ENCODE results near the gene FXYD6.

Gene FXYD6

DNA sequence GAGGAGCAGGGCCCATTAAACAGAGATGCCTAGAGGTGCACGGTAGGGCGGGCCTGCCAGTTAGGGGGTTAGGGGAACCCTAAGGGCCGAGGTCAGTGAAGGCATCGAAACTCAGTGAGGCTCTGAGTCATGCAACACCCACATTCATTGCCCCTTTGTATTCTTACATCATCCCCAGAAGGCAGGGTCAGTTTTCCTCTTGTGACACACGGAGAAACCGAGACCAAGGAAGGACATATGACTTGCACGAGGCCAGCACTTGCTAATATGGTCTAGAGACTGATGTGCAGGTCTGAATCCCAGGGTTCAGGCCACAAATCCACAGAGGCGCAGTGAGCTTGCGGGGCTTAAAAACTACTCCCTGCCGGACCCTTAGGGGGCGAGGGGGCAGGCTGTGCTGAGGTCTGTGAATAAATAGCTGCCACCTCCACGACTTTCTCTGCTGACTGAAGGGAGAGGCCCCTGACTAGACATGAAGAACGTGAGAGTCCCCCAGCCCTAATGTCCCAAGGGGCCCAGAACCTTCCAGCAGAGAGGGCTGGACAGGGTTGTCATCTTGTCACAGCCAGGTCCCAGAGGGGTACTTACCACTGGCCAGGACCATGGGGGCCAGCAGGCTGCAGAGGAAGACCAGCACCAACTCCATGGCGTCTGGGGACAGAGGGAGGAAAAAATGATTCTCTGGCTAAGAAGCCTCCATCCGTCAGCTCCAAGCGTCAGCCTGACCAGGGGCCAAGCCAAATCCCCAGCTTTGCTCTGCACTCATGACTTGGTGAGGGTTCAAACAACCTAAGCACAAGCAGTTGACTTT lies 34.1 kb downstream of the FXYD6 start:
- TF ChIP-seq ZNF274 (IDR thresholded peaks at IDR 0.05; ENCODE audit: low read depth, low read length) = no peak

DNA sequence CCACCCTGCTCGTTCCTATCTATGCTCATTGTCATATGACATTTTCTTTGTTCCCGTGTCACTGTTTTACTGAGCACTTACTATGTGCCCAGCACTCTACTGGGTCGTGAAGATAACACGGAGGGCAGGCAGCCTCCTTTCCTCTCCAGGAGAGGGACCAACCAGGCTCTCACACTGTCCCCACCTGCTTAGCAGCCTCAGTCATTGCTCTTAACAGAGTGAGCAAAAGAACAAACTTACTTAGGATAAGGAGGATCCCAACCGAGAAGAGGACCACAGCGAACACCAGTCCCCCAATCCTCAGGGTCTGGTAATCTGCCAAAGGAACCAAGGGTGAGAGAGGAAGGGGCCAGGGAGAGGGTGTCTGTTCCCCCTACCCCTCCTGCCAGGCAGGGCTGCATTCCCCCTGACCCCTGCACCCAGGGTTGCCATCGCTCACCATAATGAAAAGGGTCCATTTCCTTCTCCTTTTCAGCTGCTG lies 34.9 kb downstream of the FXYD6 start:
- H3K4me3 ChIP-seq (ENCODE audit: low read length) = no peak overlapping the region
- no peak for TF ChIP-seq ZNF274 (IDR thresholded peaks at IDR 0.05; ENCODE audit: low read depth, low read length)

More for the DNA sequence above, 34.1 kb downstream of the FXYD6 start:
- H3K4me3 ChIP-seq (ENCODE audit: low read length) = no peak overlapping the region

- no peak for TF ChIP-seq ZNF274 (IDR thresholded peaks at IDR 0.05; ENCODE audit: low read depth, low read length)
- H3K4me3 ChIP-seq (ENCODE audit: low read length) = no peak overlapping the region
These were observed 35.4 kb downstream of the FXYD6 start for GRCh38 chr11:117840881-117841550.

- TF ChIP-seq ZNF274 (IDR thresholded peaks at IDR 0.05; ENCODE audit: low read depth, low read length) = no peak
These were observed 36.3 kb downstream of the FXYD6 start for GRCh38 chr11:117839936-117840813.

DNA sequence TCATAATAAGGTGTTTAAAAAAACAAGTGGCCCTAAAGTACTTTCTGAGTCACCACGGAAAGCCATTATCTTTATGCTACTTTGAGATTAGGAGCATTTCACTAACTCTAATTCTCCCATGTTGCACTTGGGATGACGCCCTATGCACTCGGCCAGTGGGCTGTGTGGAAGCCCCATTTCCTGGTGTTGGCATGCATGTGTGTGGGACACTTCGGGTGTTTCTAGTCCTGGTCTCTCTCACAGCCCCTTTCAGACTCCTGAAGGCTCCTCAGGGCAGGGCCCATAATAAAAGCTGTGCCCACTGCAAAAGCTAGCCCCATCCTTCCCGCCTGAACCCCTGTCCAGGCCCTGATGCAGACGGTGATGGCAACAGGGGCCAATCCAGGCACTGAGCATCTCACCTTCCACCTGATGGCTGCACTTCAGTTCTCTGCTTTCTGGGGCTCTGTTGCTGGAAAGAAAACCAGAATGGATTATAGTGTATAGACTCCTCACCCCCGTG lies 37.0 kb downstream of the FXYD6 start:
- no peak for TF ChIP-seq ZNF274 (IDR thresholded peaks at IDR 0.05; ENCODE audit: low read depth, low read length)
- H3K4me3 ChIP-seq (ENCODE audit: low read length) = no peak overlapping the region

More at GRCh38 chr11:117839936-117840813, 36.3 kb downstream of the FXYD6 start:
- H3K4me3 ChIP-seq (ENCODE audit: low read length) = no peak overlapping the region

DNA sequence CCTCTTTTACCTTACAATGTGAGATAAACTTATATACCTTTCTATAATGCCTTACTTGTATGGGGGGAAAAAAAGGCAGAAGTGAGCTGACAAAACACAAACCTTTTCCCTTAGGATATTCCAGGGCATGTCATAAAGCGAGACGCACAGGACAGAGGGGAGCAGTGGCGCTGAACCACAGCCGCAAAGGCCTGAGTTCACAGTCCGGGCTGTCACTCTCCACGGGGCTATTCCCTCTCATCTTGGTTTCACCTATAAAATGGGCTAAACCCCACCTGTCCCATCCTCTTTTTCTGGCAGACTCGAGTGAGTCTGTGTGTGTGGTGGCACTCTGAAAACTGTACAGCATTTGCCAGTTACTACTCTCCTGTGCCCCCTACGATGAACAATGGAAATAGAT lies 37.6 kb downstream of the FXYD6 start:
- TF ChIP-seq ZNF274 (IDR thresholded peaks at IDR 0.05; ENCODE audit: low read depth, low read length) = no peak

DNA sequence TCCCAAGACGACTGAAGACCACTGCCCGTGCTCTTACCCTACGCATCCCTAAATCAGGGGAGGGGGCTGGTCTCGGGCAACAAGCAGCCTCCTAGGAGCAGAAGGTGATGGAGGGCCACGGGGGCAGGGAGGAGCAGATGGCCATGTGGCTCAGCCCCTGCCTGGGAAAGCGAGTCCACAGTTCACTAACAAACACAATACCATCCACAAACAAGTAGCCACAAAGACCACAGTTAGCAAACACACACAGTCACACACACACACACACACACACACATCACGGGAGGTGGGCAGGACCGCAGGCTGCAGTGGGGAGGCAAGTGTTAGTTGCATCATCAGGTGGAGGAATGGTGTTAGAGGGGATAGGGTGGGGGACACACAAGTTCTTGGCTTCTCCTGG lies 38.7 kb downstream of the FXYD6 start:
- no peak overlapping the region for H3K4me3 ChIP-seq (ENCODE audit: low read length)
- no peak for TF ChIP-seq ZNF274 (IDR thresholded peaks at IDR 0.05; ENCODE audit: low read depth, low read length)

More for the DNA sequence above, 37.6 kb downstream of the FXYD6 start:
- H3K4me3 ChIP-seq (ENCODE audit: low read length) = no peak overlapping the region

DNA sequence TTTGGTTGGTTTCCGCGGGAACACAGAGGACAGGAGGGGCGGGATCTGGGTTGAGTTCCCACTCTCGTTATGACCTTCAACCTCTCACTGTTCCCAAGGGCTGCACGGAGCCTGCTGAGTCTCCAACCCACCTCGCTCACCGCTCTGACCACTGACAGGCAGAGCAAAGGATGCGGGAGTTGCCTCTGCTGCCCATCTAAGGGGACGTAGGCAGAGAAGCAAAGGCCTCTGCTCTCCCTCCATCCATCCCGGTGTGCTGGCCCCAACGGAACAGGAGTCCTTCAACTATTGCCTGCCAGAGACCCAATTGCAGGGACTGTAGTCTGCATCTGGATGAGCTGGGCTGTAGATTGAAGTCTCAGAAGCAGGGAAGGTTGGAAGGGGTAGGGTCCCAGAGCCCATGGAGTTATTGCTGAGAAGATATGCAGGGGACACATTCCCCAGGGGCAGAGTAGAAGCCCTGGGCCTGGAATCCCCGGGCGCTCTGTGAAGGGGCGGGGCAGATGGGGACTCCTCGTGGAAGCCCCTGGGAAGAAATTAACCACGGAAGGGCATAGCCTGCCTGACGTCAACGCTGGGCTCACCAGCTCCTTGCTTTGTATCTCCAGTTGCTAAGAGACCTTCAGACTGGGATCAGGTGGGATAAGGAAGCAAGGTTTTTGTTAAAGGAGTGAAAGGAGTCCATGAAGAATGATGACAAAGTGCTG lies 39.2 kb downstream of the FXYD6 start:
- TF ChIP-seq ZNF274 (IDR thresholded peaks at IDR 0.05; ENCODE audit: low read depth, low read length) = no peak

DNA sequence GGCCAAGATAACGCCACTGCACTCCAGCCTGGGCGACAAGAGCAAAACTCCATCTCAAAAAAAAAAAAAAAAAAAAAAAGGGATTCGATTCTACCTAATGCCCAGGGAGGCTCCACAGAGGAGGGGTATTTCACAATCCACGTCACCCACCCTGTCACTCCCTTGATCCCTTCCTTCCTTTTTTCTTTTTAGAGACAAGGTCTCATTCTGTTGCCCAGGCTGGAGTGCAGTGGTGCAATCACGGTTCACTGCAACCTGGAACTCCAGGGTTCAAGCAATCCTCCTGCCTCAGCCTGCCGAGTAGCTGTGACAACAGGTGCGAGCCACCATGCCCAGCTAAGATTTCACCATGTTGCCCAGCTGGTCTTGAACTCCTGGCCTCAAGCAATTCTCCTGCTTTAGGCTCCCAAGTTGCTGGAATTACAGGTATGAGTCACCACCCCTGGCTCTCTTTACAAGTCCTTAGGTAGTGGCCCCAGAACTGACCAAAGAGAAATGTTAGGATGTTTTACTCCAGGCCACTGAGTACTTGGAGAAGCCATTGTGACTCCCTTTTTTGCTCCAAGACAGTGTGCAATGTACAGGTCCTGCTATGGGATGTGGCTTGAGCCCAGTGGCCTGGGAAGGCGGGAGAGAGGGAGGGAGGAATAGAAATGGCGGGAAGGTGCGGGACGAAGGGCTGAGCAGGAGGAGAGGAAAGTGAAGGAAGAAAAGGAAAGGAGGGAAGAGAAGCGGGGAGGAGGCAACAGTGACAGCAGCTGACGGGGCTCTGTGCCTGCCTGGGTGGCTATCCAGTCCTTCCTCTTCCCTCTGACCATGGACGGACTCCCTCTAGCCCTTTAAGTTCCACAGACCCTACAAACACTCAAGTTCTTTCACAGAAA lies 40.1 kb downstream of the FXYD6 start:
- TF ChIP-seq ZNF274 (IDR thresholded peaks at IDR 0.05; ENCODE audit: low read depth, low read length) = no peak
- H3K4me3 ChIP-seq (ENCODE audit: low read length) = no peak overlapping the region

More for the DNA sequence above, 39.2 kb downstream of the FXYD6 start:
- H3K4me3 ChIP-seq (ENCODE audit: low read length) = no peak overlapping the region

DNA sequence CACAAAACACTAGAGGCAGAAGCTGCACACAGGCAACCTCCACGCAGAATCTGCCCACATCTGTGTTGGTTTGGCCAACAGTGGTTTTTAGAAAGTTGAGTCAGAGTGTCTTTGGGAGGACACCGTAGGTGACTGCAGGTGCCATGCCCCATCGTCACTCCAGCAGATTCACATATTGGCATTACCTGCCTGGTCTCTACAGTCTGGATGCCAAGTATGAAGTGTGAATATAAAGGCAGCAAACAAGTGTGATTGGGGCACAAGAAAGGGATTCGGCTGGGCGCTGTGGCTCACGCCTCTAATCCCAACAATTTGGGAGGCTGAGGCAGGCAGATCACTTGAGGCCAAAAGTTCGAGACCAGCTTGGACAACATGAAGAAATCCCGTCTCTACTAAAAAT lies 40.9 kb downstream of the FXYD6 start:
- H3K4me3 ChIP-seq (ENCODE audit: low read length) = no peak overlapping the region
- TF ChIP-seq ZNF274 (IDR thresholded peaks at IDR 0.05; ENCODE audit: low read depth, low read length) = no peak

GRCh38 chr11:117834838-117835443 lies 41.5 kb downstream of the FXYD6 start:
- no peak overlapping the region for H3K4me3 ChIP-seq (ENCODE audit: low read length)
- TF ChIP-seq ZNF274 (IDR thresholded peaks at IDR 0.05; ENCODE audit: low read depth, low read length) = no peak

Measured in GM08714 (cell line).